ENCODE results near the gene LY9. TPM values are rescaled to one million over a fixed set of nuclear protein-coding genes. Genes with fewer than 3 reads are reported as not detected.

LY9 gene
- total and polyA plus RNA-seq, 2 experiments from 2014 or later = not detected

GRCh38 chr1:160797861-160798273 lies 1.9 kb downstream of the LY9 start:
- 15 to 17% methylated on average over 4 of the region's 4 CpGs for WGBS, 2 experiments (ENCODE audit: low coverage in 1 of 2, low lambda C conversion rate in 2 of 2, missing lambda C conversion rate in 2 of 2)
- Histone ChIP-seq H3K4me2 (ENCODE audit: unreplicated experiment) (no peak overlapping the region), H3K4me3 (no peak overlapping the region), H3K9me3 (ENCODE audit: low read depth) (no peaks in the 10 kb centered on the region), H4K20me1 (ENCODE audit: insufficient read depth) (no peaks in the 10 kb centered on the region), H3K36me3 (ENCODE audit: low read depth) (no peaks in the 10 kb centered on the region), H3K79me2 (ENCODE audit: insufficient read depth) (no peaks in the 10 kb centered on the region), H3K27ac (no peak overlapping the region), H3K9me2 (ENCODE audit: insufficient read depth) (no peaks in the 10 kb centered on the region), H3K27me3 (replicated peaks; ENCODE audit: insufficient read depth) (no peaks in the 10 kb centered on the region), H3F3A (ENCODE audit: insufficient read depth) (no peaks in the 10 kb centered on the region), H3K4me1 (ENCODE audit: insufficient read depth) (no peaks in the 10 kb centered on the region), H2AFZ (no peak overlapping the region), H3K9ac (no peak overlapping the region)
- no peak for DNase-seq
- TF ChIP-seq EZH2 (IDR thresholded peaks at IDR 0.05; ENCODE audit: insufficient read depth, poor library complexity, severe bottlenecking) = no peak
- TF ChIP-seq EZH2phosphoT487 (IDR thresholded peaks at IDR 0.05; ENCODE audit: insufficient read depth, low read depth) = no peak
- in situ Hi-C loops (cut with MboI) = no loop called here

GRCh38 chr1:160798439-160798838 lies 2.5 kb downstream of the LY9 start:
- Histone ChIP-seq H3K27me3 (replicated peaks; ENCODE audit: insufficient read depth) (no peaks in the 10 kb centered on the region), H3K36me3 (ENCODE audit: low read depth) (no peaks in the 10 kb centered on the region), H3F3A (ENCODE audit: insufficient read depth) (no peaks in the 10 kb centered on the region), H3K4me1 (ENCODE audit: insufficient read depth) (no peaks in the 10 kb centered on the region), H4K20me1 (ENCODE audit: insufficient read depth) (no peaks in the 10 kb centered on the region), H3K9ac (no peak overlapping the region), H3K4me2 (ENCODE audit: unreplicated experiment) (no peak overlapping the region), H3K4me3 (no peak overlapping the region), H3K9me3 (ENCODE audit: low read depth) (no peaks in the 10 kb centered on the region), H3K79me2 (ENCODE audit: insufficient read depth) (no peaks in the 10 kb centered on the region), H2AFZ (no peak overlapping the region), H3K27ac (no peak overlapping the region), H3K9me2 (ENCODE audit: insufficient read depth) (no peaks in the 10 kb centered on the region)
- no peak for DNase-seq
- in situ Hi-C loops (cut with MboI) = no loop called here
- 4 to 8% methylated on average over 2 of the region's 2 CpGs for WGBS, 2 experiments (ENCODE audit: low coverage in 1 of 2, low lambda C conversion rate in 2 of 2, missing lambda C conversion rate in 2 of 2)
- no peak for TF ChIP-seq EZH2 (IDR thresholded peaks at IDR 0.05; ENCODE audit: insufficient read depth, poor library complexity, severe bottlenecking)
- TF ChIP-seq EZH2phosphoT487 (IDR thresholded peaks at IDR 0.05; ENCODE audit: insufficient read depth, low read depth) = no peak

GRCh38 chr1:160799641-160800040 lies 3.7 kb downstream of the LY9 start:
- Histone ChIP-seq H4K20me1 (ENCODE audit: insufficient read depth) (no peaks in the 10 kb centered on the region), H3K4me3 (no peak overlapping the region), H3F3A (ENCODE audit: insufficient read depth) (no peaks in the 10 kb centered on the region), H3K4me2 (ENCODE audit: unreplicated experiment) (no peak overlapping the region), H3K4me1 (ENCODE audit: insufficient read depth) (no peaks in the 10 kb centered on the region), H3K36me3 (ENCODE audit: low read depth) (no peaks in the 10 kb centered on the region), H3K9me3 (ENCODE audit: low read depth) (no peaks in the 10 kb centered on the region), H3K79me2 (ENCODE audit: insufficient read depth) (no peaks in the 10 kb centered on the region), H3K9ac (no peak overlapping the region), H3K27me3 (replicated peaks; ENCODE audit: insufficient read depth) (no peaks in the 10 kb centered on the region), H3K27ac (no peak overlapping the region), H2AFZ (no peak overlapping the region), H3K9me2 (ENCODE audit: insufficient read depth) (no peaks in the 10 kb centered on the region)
- in situ Hi-C loops (cut with MboI) = no loop called here
- no peak for DNase-seq
- WGBS, 2 experiments (ENCODE audit: low coverage in 1 of 2, low lambda C conversion rate in 2 of 2, missing lambda C conversion rate in 2 of 2) = 27 to 29% methylated on average over 5 of the region's 5 CpGs
- no peak for TF ChIP-seq EZH2 (IDR thresholded peaks at IDR 0.05; ENCODE audit: insufficient read depth, poor library complexity, severe bottlenecking)
- no peak for TF ChIP-seq EZH2phosphoT487 (IDR thresholded peaks at IDR 0.05; ENCODE audit: insufficient read depth, low read depth)

- DNase-seq = no peak
- Histone ChIP-seq H3K9ac (no peak overlapping the region), H3K4me2 (ENCODE audit: unreplicated experiment) (no peak overlapping the region), H3K27ac (no peak overlapping the region), H3K9me2 (ENCODE audit: insufficient read depth) (no peaks in the 10 kb centered on the region), H3F3A (ENCODE audit: insufficient read depth) (no peaks in the 10 kb centered on the region), H3K36me3 (ENCODE audit: low read depth) (no peaks in the 10 kb centered on the region), H3K79me2 (ENCODE audit: insufficient read depth) (no peaks in the 10 kb centered on the region), H3K4me1 (ENCODE audit: insufficient read depth) (no peaks in the 10 kb centered on the region), H2AFZ (no peak overlapping the region), H3K27me3 (replicated peaks; ENCODE audit: insufficient read depth) (no peaks in the 10 kb centered on the region), H3K4me3 (no peak overlapping the region), H3K9me3 (ENCODE audit: low read depth) (no peaks in the 10 kb centered on the region), H4K20me1 (ENCODE audit: insufficient read depth) (no peaks in the 10 kb centered on the region)
- whole genome bisulfite sequencing, 2 experiments (ENCODE audit: low coverage in 1 of 2, low lambda C conversion rate in 2 of 2, missing lambda C conversion rate in 2 of 2) = 57 to 64% methylated on average over 1 of the region's 1 CpG
- TF ChIP-seq EZH2 (IDR thresholded peaks at IDR 0.05; ENCODE audit: insufficient read depth, poor library complexity, severe bottlenecking) (no peak), EZH2phosphoT487 (IDR thresholded peaks at IDR 0.05; ENCODE audit: insufficient read depth, low read depth) (no peak)
- in situ Hi-C loops (cut with MboI) = no loop called here
Measured at GRCh38 chr1:160800142-160800541, 4.2 kb downstream of the LY9 start.
